HCT116 (cell line): Measurements from ENCODE around the gene FGF14. TPM values are rescaled to one million over a fixed set of nuclear protein-coding genes. Genes with fewer than 3 reads are reported as not detected.

Experiments
- ATAC-seq: fragments of 200-7000 bp; cut with Tn5 transposase; 2 replicates; pipeline ENCODE4 v1.9.1; 2020; ENCODE audit warnings: mild to moderate bottlenecking, moderate library complexity
- BruUV-seq: library from RNA; stranded (reverse); fragments of 400-500 nt; replicated peaks from 2 replicates; lab custom pipeline; 2021; lab: Mats Ljungman, UMichigan
- CTCF ChIA-PET: fragments of 300-600 bp; sonication (Branson Sonifier 250); formaldehyde crosslinking; loops from one replicate; lab custom pipeline; 2021; ENCODE audit warnings: antibody characterized with exemption; lab: Charles Lee
- POLR2A ChIA-PET: fragments of 300-600, 350-600 bp; sonication (Branson Sonifier 250); formaldehyde crosslinking; loops from one replicate; lab custom pipeline; 2021; ENCODE audit warnings: antibody characterized with exemption; lab: Charles Lee
- RAD21 ChIA-PET, 2 experiments: fragments of 300-600 bp; sonication (Branson Sonifier 250); formaldehyde crosslinking; loops; one replicate each; lab custom pipeline; 2023; ENCODE audit warnings: low total read pairs in 2 of 2; ENCODE audit not compliant: uncharacterized antibody in 2 of 2, unreplicated experiment in 2 of 2, low non-redundant PET in 1 of 2; lab: Charles Lee
- DNase-seq: peaks from one replicate; pipeline ENCODE4 v3.0.0-alpha.2; 2010; ENCODE audit warnings: low read depth, low spot score
- H2AFZ ChIP-seq: fragments of 200-600 bp; shearing (Covaris generic), sonication (generic); 2 replicates; pipeline ENCODE4 v1.6.1; 2017; ENCODE audit warnings: low read depth, mixed run types, mixed read lengths, antibody characterized with exemption, low read length; ENCODE audit not compliant: poor library complexity, severe bottlenecking
- H3K27ac ChIP-seq: 2 replicates; pipeline ENCODE4 v1.5.1; 2012; ENCODE audit warnings: low read depth, low read length
- H3K27me3 ChIP-seq: fragments of 200-600 bp; sonication (generic); 2 replicates; pipeline ENCODE4 v1.6.1; 2016; ENCODE audit warnings: mixed run types, low read length, mixed read lengths; ENCODE audit not compliant: insufficient read depth
- H3K36me3 ChIP-seq, 2 experiments: fragments of 200-500 bp in 1 of 2; fragments of 200-600 bp in 1 of 2; sonication (Bioruptor generic) in 1 of 2; sonication (generic) in 1 of 2; 2 replicates each; pipeline versions ENCODE4 v1.5.1 to v1.6.1; 2014 to 2016; ENCODE audit warnings: low read length in 2 of 2, inconsistent platforms in 1 of 2, mixed read lengths in 1 of 2, mixed run types in 1 of 2; ENCODE audit not compliant: insufficient read depth in 2 of 2, control insufficient read depth in 1 of 2
- H3K4me1 ChIP-seq, 2 experiments: fragments of 200-600 bp in 1 of 2; sonication (generic) in 1 of 2; 2 replicates each; pipeline versions ENCODE4 v1.5.1 to v1.6.1; 2012 to 2017; ENCODE audit warnings: low read length in 2 of 2, inconsistent platforms in 1 of 2, mild to moderate bottlenecking in 1 of 2, mixed read lengths in 1 of 2, mixed run types in 1 of 2, moderate library complexity in 1 of 2; ENCODE audit not compliant: insufficient read depth in 2 of 2, control insufficient read depth in 1 of 2
- H3K4me2 ChIP-seq: fragments of 200-600 bp; sonication (generic); 2 replicates; pipeline ENCODE4 v1.6.1; 2017; ENCODE audit warnings: mixed run types, low read length, mixed read lengths
- H3K4me3 ChIP-seq, 2 experiments: fragments of 200-600 bp in 1 of 2; sonication (generic) in 1 of 2; replicated peaks in 1 of 2; 2 replicates each; pipeline ENCODE4 v1.5.1; 2011 to 2016; ENCODE audit warnings: low read length in 2 of 2, control low read depth in 1 of 2, low read depth in 1 of 2, mild to moderate bottlenecking in 1 of 2, mixed read lengths in 1 of 2, mixed run types in 1 of 2
- H3K79me2 ChIP-seq: fragments of 200-600 bp; sonication (generic); 2 replicates; pipeline ENCODE4 v1.6.1; 2017; ENCODE audit warnings: mild to moderate bottlenecking, mixed run types, low read length, moderate library complexity, mixed read lengths; ENCODE audit not compliant: insufficient read depth
- H3K9ac ChIP-seq: fragments of 200-600 bp; sonication (generic); 2 replicates; pipeline ENCODE4 v1.6.1; 2016; ENCODE audit warnings: low read length, mixed read lengths
- H3K9me2 ChIP-seq: fragments of 200-600 bp; sonication (generic), shearing (Covaris generic); 2 replicates; pipeline ENCODE4 v1.6.1; 2017; ENCODE audit warnings: mixed run types, mild to moderate bottlenecking, moderate library complexity; ENCODE audit not compliant: insufficient read depth
- H3K9me3 ChIP-seq, 2 experiments: fragments of 200-500 bp in 1 of 2; fragments of 200-600 bp in 1 of 2; sonication (Bioruptor generic) in 1 of 2; sonication (generic) in 1 of 2; 2 replicates each; pipeline ENCODE4 v1.6.1; 2014 to 2017; ENCODE audit warnings: low read length in 2 of 2, mixed read lengths in 2 of 2, inconsistent platforms in 1 of 2, low read depth in 1 of 2, mild to moderate bottlenecking in 1 of 2, mixed run types in 1 of 2, moderate library complexity in 1 of 2; ENCODE audit not compliant: control insufficient read depth in 1 of 2, insufficient read depth in 1 of 2
- H4K20me1 ChIP-seq: fragments of 200-600 bp; sonication (generic), shearing (Covaris generic); 2 replicates; pipeline ENCODE4 v1.6.1; 2017; ENCODE audit warnings: mixed run types, mild to moderate bottlenecking, moderate library complexity; ENCODE audit not compliant: insufficient read depth
- CBX3 ChIP-seq: IDR thresholded peaks from 2 replicates; pipeline ENCODE4 v1.6.1; 2012; ENCODE audit warnings: low read depth
- CEBPB ChIP-seq: IDR thresholded peaks from 2 replicates; pipeline ENCODE4 v1.6.1; 2012; ENCODE audit warnings: low read depth
- ELF1 ChIP-seq: IDR thresholded peaks from 2 replicates; pipeline ENCODE4 v1.6.1; 2012; ENCODE audit warnings: low read depth, borderline replicate concordance
- EZH2phosphoT487 ChIP-seq: fragments of 200-600 bp; IDR thresholded peaks from 2 replicates; pipeline ENCODE4 v1.6.1; 2018; ENCODE audit warnings: antibody characterized with exemption, borderline replicate concordance
- FOSL1 ChIP-seq: IDR thresholded peaks from 2 replicates; pipeline ENCODE4 v1.6.1; 2012; ENCODE audit warnings: low read depth
- JUND ChIP-seq: IDR thresholded peaks from 2 replicates; pipeline ENCODE4 v1.6.1; 2012
- POLR2AphosphoS5 ChIP-seq: IDR thresholded peaks from 2 replicates; pipeline ENCODE4 v1.6.1; 2011; ENCODE audit warnings: mild to moderate bottlenecking, low read depth, low read length, moderate library complexity
- TCF7L2 ChIP-seq: IDR thresholded peaks from 2 replicates; pipeline ENCODE4 v1.7.0; 2011; ENCODE audit warnings: borderline replicate concordance, inconsistent platforms; ENCODE audit not compliant: insufficient read depth, insufficient read length; ENCODE audit errors: extremely low read depth
- ZFX ChIP-seq: fragments of 450-650 bp; IDR thresholded peaks from 2 replicates; pipeline ENCODE4 v1.6.1; 2017
- ZNF274 ChIP-seq: fragments of 200-500 bp; sonication (Bioruptor generic); IDR thresholded peaks from 2 replicates; pipeline ENCODE4 v1.6.1; 2014; ENCODE audit warnings: mild to moderate bottlenecking, low read depth, low read length, inconsistent platforms
- intact Hi-C: fragments of 100-400 bp; cut with micrococcal nuclease; formaldehyde crosslinking; loops from 2 replicates; pipeline ENCODE4 v1.10.0; 2022
- total RNA-seq: library from RNA; stranded (reverse); gene quantifications from one replicate; pipeline ENCODE4 v1.2.1, GENCODE V29; 2021; ENCODE audit not compliant: unreplicated experiment
- TF ChIP-seq, protein P1 (sequence below): IDR thresholded peaks from 2 replicates; pipeline ENCODE4 v1.6.1; 2012; ENCODE audit warnings: low read depth
- TF ChIP-seq, protein P2 (sequence below): IDR thresholded peaks from 2 replicates; pipeline ENCODE4 v1.6.1; 2012
- TF ChIP-seq, protein P3 (sequence below): IDR thresholded peaks from 2 replicates; pipeline ENCODE4 v1.6.1; 2011; ENCODE audit warnings: mild to moderate bottlenecking, low read length, moderate library complexity; ENCODE audit not compliant: insufficient replicate concordance; ENCODE audit errors: extremely low read depth
- TF ChIP-seq, protein P4 (sequence below), 3 experiments: fragments of 200-600 bp in 1 of 3; sonication (generic) in 1 of 3; IDR thresholded peaks in 2 of 3; conservative IDR thresholded peaks in 1 of 3; 2 replicates each; pipeline ENCODE4 v1.5.1; 2012 to 2017; ENCODE audit warnings: low read depth in 2 of 3, low read length in 2 of 3, antibody characterized with exemption in 1 of 3, borderline replicate concordance in 1 of 3, control low read depth in 1 of 3, mild to moderate bottlenecking in 1 of 3, mixed read lengths in 1 of 3, mixed run types in 1 of 3, moderate library complexity in 1 of 3; ENCODE audit not compliant: insufficient read depth in 1 of 3

FGF14 gene
- total RNA-seq, 1 experiment from 2014 or later = not detected

DNA sequence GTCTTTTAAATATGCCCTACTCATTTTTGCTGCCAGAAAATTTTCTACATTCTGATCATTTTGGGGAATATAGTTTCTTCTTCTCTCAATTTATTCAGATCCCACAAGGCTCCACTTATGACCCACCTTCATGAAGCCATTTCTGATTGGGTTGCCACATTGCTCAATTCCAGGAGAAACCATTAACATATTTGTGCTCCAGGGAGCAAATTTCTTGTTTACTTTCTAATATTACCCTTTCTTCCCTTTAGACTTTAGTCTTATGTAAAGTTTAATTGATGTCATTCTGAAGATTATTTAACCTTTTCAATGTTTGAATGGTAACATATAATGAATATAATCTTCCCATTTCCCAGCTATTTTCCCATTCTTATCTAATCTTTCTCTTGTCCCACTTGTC is 617.5 kb downstream of the FGF14 start:
- H3K4me1 ChIP-seq = no peaks in the 10 kb centered on the region
- ATAC-seq (no peak), DNase-seq (no peak)
- H3K27ac ChIP-seq = no peak overlapping the region
- BruUV-seq = no TSS peak
- no peaks in the 10 kb centered on the region for H4K20me1 ChIP-seq
- no peak for TF ChIP-seq EZH2phosphoT487
- TF ChIP-seq TCF7L2 = no peak
- TF ChIP-seq, protein P1, sequence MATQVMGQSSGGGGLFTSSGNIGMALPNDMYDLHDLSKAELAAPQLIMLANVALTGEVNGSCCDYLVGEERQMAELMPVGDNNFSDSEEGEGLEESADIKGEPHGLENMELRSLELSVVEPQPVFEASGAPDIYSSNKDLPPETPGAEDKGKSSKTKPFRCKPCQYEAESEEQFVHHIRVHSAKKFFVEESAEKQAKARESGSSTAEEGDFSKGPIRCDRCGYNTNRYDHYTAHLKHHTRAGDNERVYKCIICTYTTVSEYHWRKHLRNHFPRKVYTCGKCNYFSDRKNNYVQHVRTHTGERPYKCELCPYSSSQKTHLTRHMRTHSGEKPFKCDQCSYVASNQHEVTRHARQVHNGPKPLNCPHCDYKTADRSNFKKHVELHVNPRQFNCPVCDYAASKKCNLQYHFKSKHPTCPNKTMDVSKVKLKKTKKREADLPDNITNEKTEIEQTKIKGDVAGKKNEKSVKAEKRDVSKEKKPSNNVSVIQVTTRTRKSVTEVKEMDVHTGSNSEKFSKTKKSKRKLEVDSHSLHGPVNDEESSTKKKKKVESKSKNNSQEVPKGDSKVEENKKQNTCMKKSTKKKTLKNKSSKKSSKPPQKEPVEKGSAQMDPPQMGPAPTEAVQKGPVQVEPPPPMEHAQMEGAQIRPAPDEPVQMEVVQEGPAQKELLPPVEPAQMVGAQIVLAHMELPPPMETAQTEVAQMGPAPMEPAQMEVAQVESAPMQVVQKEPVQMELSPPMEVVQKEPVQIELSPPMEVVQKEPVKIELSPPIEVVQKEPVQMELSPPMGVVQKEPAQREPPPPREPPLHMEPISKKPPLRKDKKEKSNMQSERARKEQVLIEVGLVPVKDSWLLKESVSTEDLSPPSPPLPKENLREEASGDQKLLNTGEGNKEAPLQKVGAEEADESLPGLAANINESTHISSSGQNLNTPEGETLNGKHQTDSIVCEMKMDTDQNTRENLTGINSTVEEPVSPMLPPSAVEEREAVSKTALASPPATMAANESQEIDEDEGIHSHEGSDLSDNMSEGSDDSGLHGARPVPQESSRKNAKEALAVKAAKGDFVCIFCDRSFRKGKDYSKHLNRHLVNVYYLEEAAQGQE = no peak
- no peak for TF ChIP-seq FOSL1
- TF ChIP-seq POLR2AphosphoS5 = no peak
- TF ChIP-seq ZNF274 = no peak
- TF ChIP-seq, protein P2, sequence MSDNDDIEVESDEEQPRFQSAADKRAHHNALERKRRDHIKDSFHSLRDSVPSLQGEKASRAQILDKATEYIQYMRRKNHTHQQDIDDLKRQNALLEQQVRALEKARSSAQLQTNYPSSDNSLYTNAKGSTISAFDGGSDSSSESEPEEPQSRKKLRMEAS = no peak
- TF ChIP-seq, protein P3, sequence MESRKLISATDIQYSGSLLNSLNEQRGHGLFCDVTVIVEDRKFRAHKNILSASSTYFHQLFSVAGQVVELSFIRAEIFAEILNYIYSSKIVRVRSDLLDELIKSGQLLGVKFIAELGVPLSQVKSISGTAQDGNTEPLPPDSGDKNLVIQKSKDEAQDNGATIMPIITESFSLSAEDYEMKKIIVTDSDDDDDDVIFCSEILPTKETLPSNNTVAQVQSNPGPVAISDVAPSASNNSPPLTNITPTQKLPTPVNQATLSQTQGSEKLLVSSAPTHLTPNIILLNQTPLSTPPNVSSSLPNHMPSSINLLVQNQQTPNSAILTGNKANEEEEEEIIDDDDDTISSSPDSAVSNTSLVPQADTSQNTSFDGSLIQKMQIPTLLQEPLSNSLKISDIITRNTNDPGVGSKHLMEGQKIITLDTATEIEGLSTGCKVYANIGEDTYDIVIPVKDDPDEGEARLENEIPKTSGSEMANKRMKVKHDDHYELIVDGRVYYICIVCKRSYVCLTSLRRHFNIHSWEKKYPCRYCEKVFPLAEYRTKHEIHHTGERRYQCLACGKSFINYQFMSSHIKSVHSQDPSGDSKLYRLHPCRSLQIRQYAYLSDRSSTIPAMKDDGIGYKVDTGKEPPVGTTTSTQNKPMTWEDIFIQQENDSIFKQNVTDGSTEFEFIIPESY = no peak
- no peak for TF ChIP-seq JUND
- TF ChIP-seq, protein P4, sequence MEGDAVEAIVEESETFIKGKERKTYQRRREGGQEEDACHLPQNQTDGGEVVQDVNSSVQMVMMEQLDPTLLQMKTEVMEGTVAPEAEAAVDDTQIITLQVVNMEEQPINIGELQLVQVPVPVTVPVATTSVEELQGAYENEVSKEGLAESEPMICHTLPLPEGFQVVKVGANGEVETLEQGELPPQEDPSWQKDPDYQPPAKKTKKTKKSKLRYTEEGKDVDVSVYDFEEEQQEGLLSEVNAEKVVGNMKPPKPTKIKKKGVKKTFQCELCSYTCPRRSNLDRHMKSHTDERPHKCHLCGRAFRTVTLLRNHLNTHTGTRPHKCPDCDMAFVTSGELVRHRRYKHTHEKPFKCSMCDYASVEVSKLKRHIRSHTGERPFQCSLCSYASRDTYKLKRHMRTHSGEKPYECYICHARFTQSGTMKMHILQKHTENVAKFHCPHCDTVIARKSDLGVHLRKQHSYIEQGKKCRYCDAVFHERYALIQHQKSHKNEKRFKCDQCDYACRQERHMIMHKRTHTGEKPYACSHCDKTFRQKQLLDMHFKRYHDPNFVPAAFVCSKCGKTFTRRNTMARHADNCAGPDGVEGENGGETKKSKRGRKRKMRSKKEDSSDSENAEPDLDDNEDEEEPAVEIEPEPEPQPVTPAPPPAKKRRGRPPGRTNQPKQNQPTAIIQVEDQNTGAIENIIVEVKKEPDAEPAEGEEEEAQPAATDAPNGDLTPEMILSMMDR (IDR thresholded peaks at IDR 0.05 in 2 of 3, conservative IDR thresholded peaks at IDR 0.05 in 1 of 3; ENCODE audit: borderline replicate concordance in 1 of 3, insufficient read depth in 1 of 3, low read depth in 2 of 3, low read length in 2 of 3) = no peak
- no peak for TF ChIP-seq ELF1
- TF ChIP-seq CBX3 = no peak
- no peak for TF ChIP-seq ZFX
- no peak for TF ChIP-seq CEBPB
- no peaks in the 10 kb centered on the region for H3K79me2 ChIP-seq
- ChIA-PET POLR2A (no interaction called here), CTCF (no interaction called here), RAD21 (no interaction called here)
- intact Hi-C loops = no loop called here
- no peaks in the 10 kb centered on the region for H3K36me3 ChIP-seq
- no peak overlapping the region for H2AFZ ChIP-seq
- H3K4me3 ChIP-seq = no peak overlapping the region
- H3K4me2 ChIP-seq = no peak overlapping the region
- no peaks in the 10 kb centered on the region; a peak in 2 of 4 replicates for H3K9me3 ChIP-seq
- H3K9me2 ChIP-seq = no peaks in the 10 kb centered on the region
- no peak overlapping the region for H3K9ac ChIP-seq
- no peaks in the 10 kb centered on the region for H3K27me3 ChIP-seq
